Measurements from ENCODE around the gene TNFRSF18. TPM values are rescaled to one million over a fixed set of nuclear protein-coding genes. Genes with fewer than 3 reads are reported as not detected.

The TNFRSF18 gene
- total RNA-seq, 1 experiment from 2014 or later = 6.9 TPM

GRCh38 chr1:1234180-1234808 lies 27.9 kb upstream of the TNFRSF18 start:
- Histone ChIP-seq H4K20me1 (ENCODE audit: insufficient read depth) (peaks cover 14% of the 10 kb centered on the region), H3F3A (ENCODE audit: insufficient read depth, low read depth) (peaks cover 50% of the 10 kb centered on the region; the same call in 1 of the 2 replicates), H2AFZ (no peak overlapping the region), H3K79me2 (ENCODE audit: low read depth) (peaks cover 59% of the 10 kb centered on the region), H3K36me3 (ENCODE audit: low read depth) (no peaks in the 10 kb centered on the region), H3K9me3 (ENCODE audit: insufficient read depth, low read depth) (no peaks in the 10 kb centered on the region), H3K4me2 (peak overlapping the region; percentile 71; the same call in 1 of the 2 replicates), H3K4me1 (replicated peaks; ENCODE audit: insufficient read depth) (peaks cover 63% of the 10 kb centered on the region), H3K27ac (no peak overlapping the region), H3K4me3 (no peak overlapping the region), H3K27me3 (ENCODE audit: insufficient read depth, low read depth) (no peaks in the 10 kb centered on the region), H3K9me2 (ENCODE audit: insufficient read depth) (no peaks in the 10 kb centered on the region)
- intact Hi-C loops (cut with micrococcal nuclease; ENCODE audit: unreplicated experiment) = loop anchor here (10.0 kb wide), 1 partner anchor 249 kb away; the partner anchor contains the start of gene PERM1
- POLR2A ChIA-PET (ENCODE audit: unreplicated experiment) = interaction anchor here (0.6 kb wide), 1 partner anchor 424 kb away, joined by 6 read pairs; no protein-coding TSS in a partner anchor
- CTCF ChIA-PET = no interaction called here
- no TSS peak for BruUV-seq (replicated peaks)
- TF ChIP-seq EZH2 (IDR thresholded peaks at IDR 0.05; ENCODE audit: low read depth) = no peak
- TF ChIP-seq, protein P1, sequence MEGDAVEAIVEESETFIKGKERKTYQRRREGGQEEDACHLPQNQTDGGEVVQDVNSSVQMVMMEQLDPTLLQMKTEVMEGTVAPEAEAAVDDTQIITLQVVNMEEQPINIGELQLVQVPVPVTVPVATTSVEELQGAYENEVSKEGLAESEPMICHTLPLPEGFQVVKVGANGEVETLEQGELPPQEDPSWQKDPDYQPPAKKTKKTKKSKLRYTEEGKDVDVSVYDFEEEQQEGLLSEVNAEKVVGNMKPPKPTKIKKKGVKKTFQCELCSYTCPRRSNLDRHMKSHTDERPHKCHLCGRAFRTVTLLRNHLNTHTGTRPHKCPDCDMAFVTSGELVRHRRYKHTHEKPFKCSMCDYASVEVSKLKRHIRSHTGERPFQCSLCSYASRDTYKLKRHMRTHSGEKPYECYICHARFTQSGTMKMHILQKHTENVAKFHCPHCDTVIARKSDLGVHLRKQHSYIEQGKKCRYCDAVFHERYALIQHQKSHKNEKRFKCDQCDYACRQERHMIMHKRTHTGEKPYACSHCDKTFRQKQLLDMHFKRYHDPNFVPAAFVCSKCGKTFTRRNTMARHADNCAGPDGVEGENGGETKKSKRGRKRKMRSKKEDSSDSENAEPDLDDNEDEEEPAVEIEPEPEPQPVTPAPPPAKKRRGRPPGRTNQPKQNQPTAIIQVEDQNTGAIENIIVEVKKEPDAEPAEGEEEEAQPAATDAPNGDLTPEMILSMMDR (conservative IDR thresholded peaks at IDR 0.05) = no peak
- no peak for DNase-seq

DNA sequence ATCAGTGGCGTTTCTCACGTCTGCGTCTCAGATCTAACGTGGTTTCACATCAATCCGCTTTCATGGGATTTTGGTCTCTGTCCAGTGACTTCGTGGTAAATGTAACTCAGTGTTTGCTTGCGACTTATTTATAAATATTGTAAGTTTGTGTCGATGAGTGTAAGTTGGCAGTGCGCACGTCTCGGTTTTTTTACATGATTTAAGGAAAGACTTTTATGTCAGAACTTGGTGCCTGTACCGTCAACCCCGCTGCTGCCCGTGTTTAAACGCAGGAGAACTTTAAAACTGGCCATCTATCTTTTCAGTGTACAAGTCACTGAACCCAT lies 27.1 kb upstream of the TNFRSF18 start:
- H3K27ac ChIP-seq = no peak overlapping the region
- DNase-seq = no peak

GRCh38 chr1:1232796-1233566 lies 26.6 kb upstream of the TNFRSF18 start:
- peaks cover 73% of the 10 kb centered on the region for H3K79me2 ChIP-seq (ENCODE audit: low read depth)
- POLR2A ChIA-PET (ENCODE audit: unreplicated experiment) = no interaction called here
- H3K27ac ChIP-seq = no peak overlapping the region
- H3F3A ChIP-seq (ENCODE audit: insufficient read depth, low read depth) = peaks cover 42% of the 10 kb centered on the region; the same call in 1 of the 2 replicates
- H4K20me1 ChIP-seq (ENCODE audit: insufficient read depth) = peaks cover 21% of the 10 kb centered on the region
- no peaks in the 10 kb centered on the region for H3K36me3 ChIP-seq (ENCODE audit: low read depth)
- no peak overlapping the region for H2AFZ ChIP-seq
- H3K9me3 ChIP-seq (ENCODE audit: insufficient read depth, low read depth) = no peaks in the 10 kb centered on the region
- no peaks in the 10 kb centered on the region for H3K9me2 ChIP-seq (ENCODE audit: insufficient read depth)
- H3K27me3 ChIP-seq (ENCODE audit: insufficient read depth, low read depth) = no peaks in the 10 kb centered on the region
- peak overlapping the region; percentile 43; the same call in 1 of the 2 replicates for H3K4me3 ChIP-seq
- TF ChIP-seq EZH2 (IDR thresholded peaks at IDR 0.05; ENCODE audit: low read depth) = no peak
- TF ChIP-seq, protein P1 (conservative IDR thresholded peaks at IDR 0.05) = no peak
- CTCF ChIA-PET = no interaction called here
- H3K4me2 ChIP-seq = peak overlapping the region; percentile 71
- intact Hi-C loops (cut with micrococcal nuclease; ENCODE audit: unreplicated experiment) = loop anchor here (10.0 kb wide), 1 partner anchor 248 kb away; the partner anchor contains the start of gene PERM1
- peaks cover 50% of the 10 kb centered on the region for H3K4me1 ChIP-seq (replicated peaks; ENCODE audit: insufficient read depth)
- no peak for DNase-seq
- BruUV-seq (replicated peaks) = no TSS peak

More for the DNA sequence above, 27.1 kb upstream of the TNFRSF18 start:
- H3K9me2 ChIP-seq (ENCODE audit: insufficient read depth) = no peaks in the 10 kb centered on the region
- BruUV-seq (replicated peaks) = no TSS peak
- H3K9me3 ChIP-seq (ENCODE audit: insufficient read depth, low read depth) = no peaks in the 10 kb centered on the region
- no peaks in the 10 kb centered on the region for H3K27me3 ChIP-seq (ENCODE audit: insufficient read depth, low read depth)
- no peak overlapping the region for H2AFZ ChIP-seq
- H3K4me3 ChIP-seq = no peak overlapping the region; the same call in 1 of the 2 replicates
- H4K20me1 ChIP-seq (ENCODE audit: insufficient read depth) = peaks cover 20% of the 10 kb centered on the region
- H3K4me1 ChIP-seq (replicated peaks; ENCODE audit: insufficient read depth) = peaks cover 55% of the 10 kb centered on the region
- H3K36me3 ChIP-seq (ENCODE audit: low read depth) = no peaks in the 10 kb centered on the region
- peak overlapping the region; percentile 71 for H3K4me2 ChIP-seq
- intact Hi-C loops (cut with micrococcal nuclease; ENCODE audit: unreplicated experiment) = loop anchor here (10.0 kb wide), 1 partner anchor 249 kb away; the partner anchor contains the start of gene PERM1
- TF ChIP-seq, protein P1 (conservative IDR thresholded peaks at IDR 0.05) = no peak
- no peak for TF ChIP-seq EZH2 (IDR thresholded peaks at IDR 0.05; ENCODE audit: low read depth)
- H3K79me2 ChIP-seq (ENCODE audit: low read depth) = peaks cover 67% of the 10 kb centered on the region
- peaks cover 47% of the 10 kb centered on the region; the same call in 1 of the 2 replicates for H3F3A ChIP-seq (ENCODE audit: insufficient read depth, low read depth)
- ChIA-PET CTCF (no interaction called here), POLR2A (ENCODE audit: unreplicated experiment) (no interaction called here)

Measured in PC-9 (cell line).